ENCODE measurements around the gene FANK1.

FANK1 gene

GRCh38 chr10:126021833-126022500, 125.6 kb downstream of the FANK1 start:
- no peak for TF ChIP-seq NFIC (IDR thresholded peaks at IDR 0.05)
- no peak for TF ChIP-seq CREB1 (IDR thresholded peaks at IDR 0.05; ENCODE audit: low read depth)
- no peak for TF ChIP-seq TEAD4 (IDR thresholded peaks at IDR 0.05)
- TF ChIP-seq REST (IDR thresholded peaks at IDR 0.05; ENCODE audit: low read depth): no peak
- TF ChIP-seq YY1 (IDR thresholded peaks at IDR 0.05; ENCODE audit: low read depth): no peak
- TF ChIP-seq RAD21 (IDR thresholded peaks at IDR 0.05; ENCODE audit: low read depth): no peak
- no peak for TF ChIP-seq CEBPB (IDR thresholded peaks at IDR 0.05)
- no peak for TF ChIP-seq TAF1 (IDR thresholded peaks at IDR 0.05; ENCODE audit: low read depth)

- TF ChIP-seq TEAD4 (IDR thresholded peaks at IDR 0.05): no peak
- no peak for TF ChIP-seq TCF12 (IDR thresholded peaks at IDR 0.05; ENCODE audit: low read depth)
- no peak for TF ChIP-seq ZBTB7A (IDR thresholded peaks at IDR 0.05; ENCODE audit: low read depth)
- TF ChIP-seq EGR1 (IDR thresholded peaks at IDR 0.05): no peak
- TF ChIP-seq MAX (IDR thresholded peaks at IDR 0.05): no peak
- no peak for TF ChIP-seq NFIC (IDR thresholded peaks at IDR 0.05)
- TF ChIP-seq CEBPB (IDR thresholded peaks at IDR 0.05): no peak
- no peak for TF ChIP-seq USF1 (IDR thresholded peaks at IDR 0.05)
- no peak for TF ChIP-seq RAD21 (IDR thresholded peaks at IDR 0.05; ENCODE audit: low read depth)
- no peak for TF ChIP-seq YY1 (IDR thresholded peaks at IDR 0.05; ENCODE audit: low read depth)
- no peak for TF ChIP-seq TAF1 (IDR thresholded peaks at IDR 0.05; ENCODE audit: low read depth)
- TF ChIP-seq REST (IDR thresholded peaks at IDR 0.05; ENCODE audit: low read depth): no peak
- TF ChIP-seq FOXM1 (IDR thresholded peaks at IDR 0.05; ENCODE audit: borderline replicate concordance, low read depth): no peak
- TF ChIP-seq CREB1 (IDR thresholded peaks at IDR 0.05; ENCODE audit: low read depth): no peak
- TF ChIP-seq EP300 (IDR thresholded peaks at IDR 0.05; ENCODE audit: borderline replicate concordance): no peak
Measured at GRCh38 chr10:126022841-126023240, 126.5 kb downstream of the FANK1 start.

GRCh38 chr10:126027692-126028091, 131.3 kb downstream of the FANK1 start:
- no peak for TF ChIP-seq TCF12 (IDR thresholded peaks at IDR 0.05; ENCODE audit: low read depth)
- TF ChIP-seq CREB1 (IDR thresholded peaks at IDR 0.05; ENCODE audit: low read depth): no peak
- no peak for TF ChIP-seq MAX (IDR thresholded peaks at IDR 0.05)
- no peak for TF ChIP-seq TAF1 (IDR thresholded peaks at IDR 0.05; ENCODE audit: low read depth)
- TF ChIP-seq EP300 (IDR thresholded peaks at IDR 0.05; ENCODE audit: borderline replicate concordance): no peak
- no peak for TF ChIP-seq TEAD4 (IDR thresholded peaks at IDR 0.05)

- TF ChIP-seq YY1 (IDR thresholded peaks at IDR 0.05; ENCODE audit: low read depth): no peak
- TF ChIP-seq CEBPB (IDR thresholded peaks at IDR 0.05): no peak
- TF ChIP-seq TAF1 (IDR thresholded peaks at IDR 0.05; ENCODE audit: low read depth): no peak
- no peak for TF ChIP-seq REST (IDR thresholded peaks at IDR 0.05; ENCODE audit: low read depth)
- no peak for TF ChIP-seq ZBTB7A (IDR thresholded peaks at IDR 0.05; ENCODE audit: low read depth)
- no peak for TF ChIP-seq MAX (IDR thresholded peaks at IDR 0.05)
- no peak for TF ChIP-seq EGR1 (IDR thresholded peaks at IDR 0.05)
- no peak for TF ChIP-seq NFIC (IDR thresholded peaks at IDR 0.05)
- no peak for TF ChIP-seq RAD21 (IDR thresholded peaks at IDR 0.05; ENCODE audit: low read depth)
- TF ChIP-seq USF1 (IDR thresholded peaks at IDR 0.05): no peak
Measured at GRCh38 chr10:126029999-126030398, 133.6 kb downstream of the FANK1 start.

Data from Ishikawa (cell line).